HUES64 (cell line): Measurements from ENCODE around the gene RNF141.

Source experiments
- H3K27ac ChIP-seq: 2 replicates; pipeline ENCODE4 v1.7.0; 2013; ENCODE audit warnings: low read depth, low read length, inconsistent platforms
- H3K27me3 ChIP-seq: 2 replicates; pipeline ENCODE4 v1.6.1; 2013; ENCODE audit warnings: mild to moderate bottlenecking, low read length; ENCODE audit not compliant: insufficient read depth
- H3K36me3 ChIP-seq: 2 replicates; pipeline ENCODE4 v1.6.1; 2013; ENCODE audit warnings: mild to moderate bottlenecking, low read length; ENCODE audit not compliant: insufficient read depth
- H3K4me1 ChIP-seq: 2 replicates; pipeline ENCODE4 v1.6.1; 2013; ENCODE audit warnings: mild to moderate bottlenecking, low read length, moderate library complexity; ENCODE audit not compliant: insufficient read depth
- H3K4me3 ChIP-seq: 2 replicates; pipeline ENCODE4 v1.5.1; 2013; ENCODE audit warnings: mild to moderate bottlenecking, low read length, moderate library complexity
- H3K9ac ChIP-seq: 2 replicates; pipeline ENCODE4 v1.6.1; 2013; ENCODE audit warnings: mild to moderate bottlenecking, low read depth, low read length
- H3K9me3 ChIP-seq: 2 replicates; pipeline ENCODE4 v1.6.1; 2013; ENCODE audit warnings: low read depth, low read length; ENCODE audit not compliant: insufficient read depth
- WGBS: fragments of 150-250, 120-280 bp; methylation state at CpG from one replicate; pipeline ENCODE4 v1.1.7; 2013; ENCODE audit warnings: missing lambda C conversion rate; 5-methylcytosine and 5-hydroxymethylcytosine counted together

Gene RNF141

GRCh38 chr11:10505278-10506007 is 35.5 kb downstream of the RNF141 start:
- Histone ChIP-seq H3K9me3 (no peaks in the 10 kb centered on the region), H3K27me3 (no peaks in the 10 kb centered on the region), H3K9ac (no peak overlapping the region), H3K4me3 (no peak overlapping the region), H3K4me1 (no peaks in the 10 kb centered on the region), H3K27ac (no peak overlapping the region), H3K36me3 (peaks cover 2% of the 10 kb centered on the region; the same call in 1 of the 2 replicates)
- WGBS, result 94% methylated on average over 6 of the region's 6 CpGs

- H3K4me3 ChIP-seq, result no peak overlapping the region
- H3K27me3 ChIP-seq, result no peaks in the 10 kb centered on the region
- H3K27ac ChIP-seq, result no peak overlapping the region
- no peak overlapping the region for H3K9ac ChIP-seq
- WGBS, result 90% methylated on average over 11 of the region's 11 CpGs
- peaks cover 7% of the 10 kb centered on the region; the same call in 1 of the 2 replicates for H3K36me3 ChIP-seq
- H3K4me1 ChIP-seq, result no peaks in the 10 kb centered on the region
- H3K9me3 ChIP-seq, result no peaks in the 10 kb centered on the region
These were observed 36.5 kb downstream of the RNF141 start for GRCh38 chr11:10504490-10504889.

- Histone ChIP-seq H3K9me3 (no peaks in the 10 kb centered on the region), H3K9ac (no peak overlapping the region), H3K4me3 (no peak overlapping the region), H3K27ac (no peak overlapping the region), H3K36me3 (peaks cover 7% of the 10 kb centered on the region; the same call in 1 of the 2 replicates), H3K27me3 (no peaks in the 10 kb centered on the region), H3K4me1 (no peaks in the 10 kb centered on the region)
- WGBS, result 89% methylated on average over 5 of the region's 5 CpGs
These were observed 37.1 kb downstream of the RNF141 start for GRCh38 chr11:10503777-10504480.

- no peaks in the 10 kb centered on the region for H3K27me3 ChIP-seq
- H3K4me1 ChIP-seq, result no peaks in the 10 kb centered on the region
- no peaks in the 10 kb centered on the region for H3K9me3 ChIP-seq
- peaks cover 7% of the 10 kb centered on the region; the same call in 1 of the 2 replicates for H3K36me3 ChIP-seq
- H3K9ac ChIP-seq, result no peak overlapping the region
- H3K4me3 ChIP-seq, result no peak overlapping the region
- WGBS, result 90% methylated on average over 2 of the region's 2 CpGs
- no peak overlapping the region for H3K27ac ChIP-seq
These were observed 37.8 kb downstream of the RNF141 start for GRCh38 chr11:10503221-10503620.

GRCh38 chr11:10502770-10503169 is 38.2 kb downstream of the RNF141 start:
- Histone ChIP-seq H3K4me1 (no peaks in the 10 kb centered on the region), H3K9ac (no peak overlapping the region), H3K36me3 (peaks cover 7% of the 10 kb centered on the region; the same call in 1 of the 2 replicates), H3K4me3 (no peak overlapping the region), H3K27ac (no peak overlapping the region), H3K9me3 (no peaks in the 10 kb centered on the region), H3K27me3 (no peaks in the 10 kb centered on the region)
- WGBS, result 96% methylated on average over 3 of the region's 3 CpGs

- no peaks in the 10 kb centered on the region for H3K27me3 ChIP-seq
- H3K4me3 ChIP-seq, result no peak overlapping the region
- no peak overlapping the region for H3K27ac ChIP-seq
- H3K9me3 ChIP-seq, result no peaks in the 10 kb centered on the region
- H3K36me3 ChIP-seq, result peaks cover 7% of the 10 kb centered on the region; the same call in 1 of the 2 replicates
- no peaks in the 10 kb centered on the region for H3K4me1 ChIP-seq
- H3K9ac ChIP-seq, result no peak overlapping the region
- WGBS, result 88% methylated on average over 6 of the region's 6 CpGs
These were observed 38.8 kb downstream of the RNF141 start for GRCh38 chr11:10502065-10502680.

GRCh38 chr11:10500757-10501684 is 40.0 kb downstream of the RNF141 start:
- Histone ChIP-seq H3K36me3 (peaks cover 7% of the 10 kb centered on the region; the same call in 1 of the 2 replicates), H3K4me3 (no peak overlapping the region), H3K27me3 (no peaks in the 10 kb centered on the region), H3K9me3 (no peaks in the 10 kb centered on the region), H3K4me1 (no peaks in the 10 kb centered on the region), H3K27ac (no peak overlapping the region), H3K9ac (no peak overlapping the region)
- 90% methylated on average over 20 of the region's 20 CpGs for WGBS

- Histone ChIP-seq H3K27ac (no peak overlapping the region), H3K36me3 (peaks cover 7% of the 10 kb centered on the region; the same call in 1 of the 2 replicates), H3K4me1 (no peaks in the 10 kb centered on the region), H3K4me3 (no peak overlapping the region), H3K9me3 (no peaks in the 10 kb centered on the region), H3K9ac (no peak overlapping the region), H3K27me3 (no peaks in the 10 kb centered on the region)
- WGBS, result 88% methylated on average over 15 of the region's 15 CpGs
These were observed 40.9 kb downstream of the RNF141 start for GRCh38 chr11:10499874-10500601.

GRCh38 chr11:10499452-10499851 is 41.5 kb downstream of the RNF141 start:
- H3K4me1 ChIP-seq, result no peaks in the 10 kb centered on the region
- H3K27ac ChIP-seq, result no peak overlapping the region
- 90% methylated on average over 5 of the region's 5 CpGs for WGBS
- H3K36me3 ChIP-seq, result peaks cover 7% of the 10 kb centered on the region; the same call in 1 of the 2 replicates
- no peak overlapping the region for H3K9ac ChIP-seq
- H3K9me3 ChIP-seq, result no peaks in the 10 kb centered on the region
- H3K4me3 ChIP-seq, result no peak overlapping the region
- no peaks in the 10 kb centered on the region for H3K27me3 ChIP-seq
